Activated naive CD4-positive, alpha-beta T cell treated with anti-CD3 and anti-CD28 coated beads, Interleukin-2, amount 50 U/mL, for 24 hours (primary cell): ENCODE results near the gene FOXN3.

ENCODE experiments used
- H3K27ac Mint-ChIP-seq: one replicate; pipeline ENCODE4 v1.8.0; 2021; ENCODE audit warnings: mild to moderate bottlenecking, mixed read lengths
- H3K27me3 Mint-ChIP-seq: one replicate; pipeline ENCODE4 v1.8.0; 2021; ENCODE audit warnings: mixed read lengths
- H3K36me3 Mint-ChIP-seq: one replicate; pipeline ENCODE4 v1.8.0; 2021; ENCODE audit warnings: mixed read lengths
- H3K4me1 Mint-ChIP-seq: one replicate; pipeline ENCODE4 v1.8.0; 2021; ENCODE audit warnings: mixed read lengths
- H3K4me3 Mint-ChIP-seq: one replicate; pipeline ENCODE4 v1.8.0; 2021; ENCODE audit warnings: mild to moderate bottlenecking, mixed read lengths
- H3K9me3 Mint-ChIP-seq: one replicate; pipeline ENCODE4 v1.8.0; 2021; ENCODE audit warnings: mixed read lengths

The FOXN3 gene

GRCh38 chr14:89267163-89267562 lies 149.9 kb downstream of the FOXN3 start:
- Mint-ChIP-seq H3K27ac (peak overlapping the region; percentile 48), H3K36me3 (peaks cover 15% of the 10 kb centered on the region), H3K27me3 (no peaks in the 10 kb centered on the region), H3K4me3 (no peak overlapping the region), H3K9me3 (peaks cover 5% of the 10 kb centered on the region), H3K4me1 (peaks cover 78% of the 10 kb centered on the region)

DNA sequence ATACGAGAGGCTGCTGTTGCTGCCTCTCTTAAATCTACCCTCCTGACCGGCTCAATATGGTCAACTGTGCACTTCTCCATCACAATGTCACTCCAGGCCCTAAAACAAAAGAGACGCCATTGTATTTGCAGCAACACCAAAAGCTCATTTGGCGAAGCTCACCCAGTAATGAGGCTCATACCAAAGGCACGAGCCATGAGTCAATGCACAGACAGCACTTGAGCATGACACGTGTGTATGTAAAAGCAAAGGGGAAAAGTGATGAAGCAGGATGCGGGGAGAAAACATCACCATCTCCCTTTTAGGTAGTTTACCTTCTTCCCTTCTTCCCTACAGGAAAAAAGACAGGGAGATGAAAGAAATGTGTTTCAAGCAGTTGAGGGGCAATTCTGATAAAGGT lies 150.3 kb downstream of the FOXN3 start:
- peaks cover 81% of the 10 kb centered on the region for H3K4me1 Mint-ChIP-seq
- no peaks in the 10 kb centered on the region for H3K27me3 Mint-ChIP-seq
- H3K9me3 Mint-ChIP-seq: peaks cover 5% of the 10 kb centered on the region
- peak overlapping the region; percentile 48 for H3K27ac Mint-ChIP-seq
- no peak overlapping the region for H3K4me3 Mint-ChIP-seq
- H3K36me3 Mint-ChIP-seq: peaks cover 16% of the 10 kb centered on the region

DNA sequence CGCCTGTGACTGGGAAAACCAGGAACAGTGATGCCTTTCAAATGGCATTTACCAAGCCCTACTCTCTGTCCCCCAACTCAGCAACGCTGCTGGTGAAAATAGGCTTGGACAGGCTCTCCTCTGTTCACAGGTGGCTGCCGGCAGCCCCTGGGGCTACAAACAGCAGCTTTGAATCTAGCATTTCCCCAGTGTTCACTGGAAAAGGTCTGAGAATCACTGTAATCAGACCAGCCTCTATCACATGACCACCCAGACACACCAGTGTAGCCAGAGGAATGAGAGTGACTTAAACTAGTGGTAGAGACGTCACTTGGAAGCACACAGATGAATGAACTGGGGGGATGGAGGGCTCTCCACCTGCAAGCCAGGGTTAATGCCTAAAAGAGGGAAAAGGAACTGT lies 151.8 kb downstream of the FOXN3 start:
- Mint-ChIP-seq H3K4me1 (peaks cover 76% of the 10 kb centered on the region), H3K4me3 (no peak overlapping the region), H3K27ac (no peak overlapping the region), H3K9me3 (peaks cover 5% of the 10 kb centered on the region), H3K36me3 (peaks cover 16% of the 10 kb centered on the region), H3K27me3 (no peaks in the 10 kb centered on the region)

GRCh38 chr14:89264196-89264800 lies 152.7 kb downstream of the FOXN3 start:
- Mint-ChIP-seq H3K9me3 (peaks cover 5% of the 10 kb centered on the region), H3K4me3 (peak overlapping the region; percentile 41), H3K4me1 (peaks cover 67% of the 10 kb centered on the region), H3K27me3 (no peaks in the 10 kb centered on the region), H3K27ac (peak overlapping the region; percentile 94), H3K36me3 (peaks cover 18% of the 10 kb centered on the region)

DNA sequence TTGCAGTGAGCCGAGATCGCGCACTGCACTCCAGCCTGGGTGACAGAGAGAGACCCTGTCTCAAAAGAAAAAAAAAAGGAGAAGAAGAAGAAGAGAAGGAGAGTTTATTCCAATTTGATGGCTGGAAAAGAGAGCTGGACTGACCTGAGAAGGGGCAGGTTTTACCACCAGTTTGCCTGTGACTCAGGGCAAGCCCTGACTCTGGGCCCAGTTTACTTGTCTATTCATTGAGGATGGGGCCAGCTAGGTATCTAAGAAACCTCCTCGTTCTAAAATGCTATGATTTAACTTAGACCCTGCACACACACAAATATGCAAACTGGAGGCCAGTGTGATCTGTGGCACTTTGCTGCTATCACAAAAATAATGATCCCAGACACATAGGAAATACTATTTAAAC lies 155.0 kb downstream of the FOXN3 start:
- Mint-ChIP-seq H3K36me3 (peaks cover 26% of the 10 kb centered on the region), H3K27me3 (no peaks in the 10 kb centered on the region), H3K4me1 (peaks cover 60% of the 10 kb centered on the region), H3K27ac (peak overlapping the region; percentile 76), H3K9me3 (peaks cover 5% of the 10 kb centered on the region), H3K4me3 (no peak overlapping the region)

- Mint-ChIP-seq H3K27me3 (no peaks in the 10 kb centered on the region), H3K4me3 (no peak overlapping the region), H3K4me1 (peaks cover 60% of the 10 kb centered on the region), H3K36me3 (peaks cover 27% of the 10 kb centered on the region), H3K9me3 (peaks cover 5% of the 10 kb centered on the region), H3K27ac (peak overlapping the region; percentile 62)
Observed at GRCh38 chr14:89260898-89261297, 156.1 kb downstream of the FOXN3 start.

DNA sequence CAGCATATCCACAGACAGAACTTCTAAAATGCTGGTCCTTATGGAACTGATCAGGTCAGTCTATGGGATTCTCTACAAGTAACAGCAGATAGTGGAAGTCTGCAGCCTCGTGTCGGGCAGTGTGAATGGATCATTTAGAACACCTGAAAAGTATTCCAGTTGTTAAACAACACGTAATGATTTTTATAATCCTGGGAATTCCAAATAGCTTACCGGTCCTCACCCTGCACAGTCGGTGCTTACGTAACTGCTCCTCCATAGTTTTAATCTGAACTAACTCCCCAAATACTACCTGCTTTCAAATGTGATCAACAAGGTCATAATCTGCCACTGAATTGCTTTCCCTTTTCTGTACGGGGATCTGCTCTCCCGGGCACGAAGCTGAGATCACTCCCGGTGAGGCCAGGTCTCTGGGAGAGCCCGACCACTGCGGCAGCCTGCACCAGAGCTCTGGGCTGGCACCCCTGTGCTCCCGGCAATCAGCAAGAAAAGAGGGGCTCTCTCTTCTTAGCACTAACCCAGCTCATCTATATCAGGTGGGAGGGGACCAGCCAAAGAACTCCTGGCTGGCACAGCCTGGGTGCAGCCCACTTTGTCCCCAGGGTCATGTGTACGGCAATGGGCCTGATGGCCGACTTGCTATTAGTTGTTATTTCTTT lies 157.0 kb downstream of the FOXN3 start:
- Mint-ChIP-seq H3K4me1 (peaks cover 54% of the 10 kb centered on the region), H3K36me3 (peaks cover 27% of the 10 kb centered on the region), H3K9me3 (peaks cover 5% of the 10 kb centered on the region), H3K4me3 (no peak overlapping the region), H3K27ac (no peak overlapping the region), H3K27me3 (no peaks in the 10 kb centered on the region)

DNA sequence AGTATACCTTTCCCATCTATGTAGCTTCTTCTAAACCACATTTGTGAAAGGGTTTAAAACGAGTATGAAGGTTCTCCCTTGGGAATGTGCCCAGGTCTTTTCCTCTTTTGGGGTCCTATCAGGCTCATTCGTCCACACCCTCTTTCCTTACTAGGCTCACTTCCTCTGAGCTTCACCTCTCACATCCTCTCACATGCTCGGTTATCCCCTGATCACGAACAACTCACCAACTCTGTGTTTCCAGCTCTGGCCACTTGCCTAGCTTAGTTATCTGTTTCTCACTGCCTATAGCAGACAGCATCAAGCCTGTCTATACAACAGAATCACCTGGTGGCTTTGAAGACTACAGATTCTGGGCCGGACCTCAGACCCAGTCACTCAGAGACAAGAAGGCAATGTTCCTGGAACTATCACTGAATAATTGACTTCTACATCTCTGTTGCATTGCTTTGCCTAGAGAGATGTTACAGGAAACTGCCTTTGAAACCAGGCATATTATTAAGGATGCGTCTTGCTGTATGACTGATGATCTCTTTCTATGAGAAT lies 158.2 kb downstream of the FOXN3 start:
- Mint-ChIP-seq H3K4me3 (peak overlapping the region; percentile 23), H3K4me1 (peaks cover 45% of the 10 kb centered on the region), H3K9me3 (no peaks in the 10 kb centered on the region), H3K27ac (peak overlapping the region; percentile 74), H3K36me3 (peaks cover 21% of the 10 kb centered on the region), H3K27me3 (no peaks in the 10 kb centered on the region)

GRCh38 chr14:89256951-89257350 lies 160.1 kb downstream of the FOXN3 start:
- no peaks in the 10 kb centered on the region for H3K9me3 Mint-ChIP-seq
- H3K4me1 Mint-ChIP-seq: peaks cover 50% of the 10 kb centered on the region
- H3K27ac Mint-ChIP-seq: no peak overlapping the region
- no peak overlapping the region for H3K4me3 Mint-ChIP-seq
- peaks cover 25% of the 10 kb centered on the region for H3K36me3 Mint-ChIP-seq
- no peaks in the 10 kb centered on the region for H3K27me3 Mint-ChIP-seq

GRCh38 chr14:89256283-89256682 lies 160.8 kb downstream of the FOXN3 start:
- Mint-ChIP-seq H3K4me1 (peaks cover 53% of the 10 kb centered on the region), H3K9me3 (no peaks in the 10 kb centered on the region), H3K36me3 (peaks cover 25% of the 10 kb centered on the region), H3K4me3 (no peak overlapping the region), H3K27ac (no peak overlapping the region), H3K27me3 (no peaks in the 10 kb centered on the region)

DNA sequence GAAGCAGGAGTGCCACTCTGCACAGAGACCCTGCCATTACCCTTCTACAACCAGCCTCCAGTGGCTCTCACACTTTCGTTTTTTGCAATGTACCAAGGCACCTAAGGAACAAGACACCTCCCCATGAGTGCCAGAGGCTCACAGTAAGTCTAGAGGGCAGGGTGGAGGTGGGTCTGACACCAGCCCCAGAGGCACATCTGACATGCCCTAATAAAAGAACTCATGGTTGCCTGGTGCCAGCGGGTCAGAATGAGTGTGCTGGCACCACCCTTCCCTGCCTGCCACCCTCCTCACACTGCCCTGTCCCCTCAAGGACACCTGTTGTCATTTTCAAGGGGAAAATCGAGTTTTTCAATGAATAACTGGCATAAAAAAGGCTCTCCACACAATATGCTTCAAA lies 161.2 kb downstream of the FOXN3 start:
- Mint-ChIP-seq H3K27ac (no peak overlapping the region), H3K27me3 (no peaks in the 10 kb centered on the region), H3K36me3 (peaks cover 25% of the 10 kb centered on the region), H3K4me1 (peaks cover 54% of the 10 kb centered on the region), H3K4me3 (no peak overlapping the region), H3K9me3 (no peaks in the 10 kb centered on the region)

DNA sequence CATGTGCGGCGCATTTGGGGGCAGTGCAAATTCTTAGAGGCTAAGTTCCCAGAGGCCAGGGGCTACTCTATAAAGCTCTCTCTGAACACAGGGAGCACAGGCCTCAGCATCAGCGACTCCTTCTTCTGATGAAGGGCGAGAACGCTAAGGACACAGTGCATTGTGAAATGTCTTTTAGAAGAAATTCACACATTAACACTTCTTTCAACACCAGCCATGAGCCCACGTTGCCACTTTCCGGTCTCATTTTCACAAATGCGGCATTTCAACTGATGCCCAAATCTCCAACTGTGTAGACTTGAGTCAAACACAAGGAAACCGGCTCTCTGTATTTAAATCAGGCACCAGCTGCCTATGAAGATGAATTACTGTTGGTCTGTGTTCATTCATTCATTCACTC lies 162.0 kb downstream of the FOXN3 start:
- no peaks in the 10 kb centered on the region for H3K27me3 Mint-ChIP-seq
- no peaks in the 10 kb centered on the region for H3K9me3 Mint-ChIP-seq
- no peak overlapping the region for H3K27ac Mint-ChIP-seq
- peaks cover 27% of the 10 kb centered on the region for H3K36me3 Mint-ChIP-seq
- H3K4me3 Mint-ChIP-seq: no peak overlapping the region
- H3K4me1 Mint-ChIP-seq: peaks cover 62% of the 10 kb centered on the region

- Mint-ChIP-seq H3K27ac (no peak overlapping the region), H3K36me3 (peaks cover 27% of the 10 kb centered on the region)
Observed at GRCh38 chr14:89254166-89254909, 162.7 kb downstream of the FOXN3 start.

DNA sequence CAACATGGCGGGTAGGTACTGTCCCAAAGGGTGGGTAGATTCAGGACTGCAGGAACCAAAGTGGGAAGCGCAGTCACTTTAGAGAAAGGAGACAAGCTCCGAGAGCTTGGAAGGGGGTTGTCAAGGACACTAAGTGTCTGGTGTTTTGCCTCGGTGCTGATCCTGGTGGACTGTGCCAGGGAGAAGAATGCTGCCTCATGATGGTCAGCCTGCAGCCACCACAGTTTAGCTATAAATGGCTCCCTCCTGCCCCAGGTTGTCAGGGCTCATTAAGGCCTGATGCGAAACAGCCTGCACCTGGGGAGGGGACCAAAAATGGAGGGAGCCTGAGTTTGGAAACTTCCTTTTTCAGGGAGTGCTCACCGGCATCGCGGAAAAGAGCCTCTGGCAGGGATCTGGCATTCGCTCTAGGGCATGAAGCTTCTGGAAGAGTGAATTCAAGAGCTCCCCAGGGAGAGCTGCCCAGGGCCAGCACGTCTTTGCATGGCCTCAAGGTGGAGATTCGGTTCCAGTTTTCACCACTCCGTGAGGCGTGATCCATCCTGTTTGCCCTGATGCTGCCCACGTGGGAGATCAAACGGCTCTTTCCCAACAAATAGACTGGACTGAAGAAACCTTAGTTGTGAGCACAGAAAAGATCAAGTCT lies 164.0 kb downstream of the FOXN3 start:
- Mint-ChIP-seq H3K27me3 (no peaks in the 10 kb centered on the region), H3K27ac (no peak overlapping the region), H3K4me3 (no peak overlapping the region), H3K36me3 (peaks cover 21% of the 10 kb centered on the region), H3K4me1 (peaks cover 66% of the 10 kb centered on the region), H3K9me3 (no peaks in the 10 kb centered on the region)

More at GRCh38 chr14:89254166-89254909, 162.7 kb downstream of the FOXN3 start:
- Mint-ChIP-seq H3K4me1 (peaks cover 67% of the 10 kb centered on the region), H3K27me3 (no peaks in the 10 kb centered on the region), H3K4me3 (no peak overlapping the region), H3K9me3 (no peaks in the 10 kb centered on the region)

GRCh38 chr14:89251061-89251460 lies 166.0 kb downstream of the FOXN3 start:
- Mint-ChIP-seq H3K27me3 (no peaks in the 10 kb centered on the region), H3K27ac (peak overlapping the region; percentile 63), H3K4me1 (peaks cover 69% of the 10 kb centered on the region), H3K4me3 (no peak overlapping the region), H3K36me3 (peaks cover 16% of the 10 kb centered on the region), H3K9me3 (no peaks in the 10 kb centered on the region)
